ENCODE data around the gene PFKL. TPM values are rescaled to one million over a fixed set of nuclear protein-coding genes. Genes with fewer than 3 reads are reported as not detected.

The PFKL gene
- total RNA-seq, 5 donors from 2014 or later (not counting 1 experiment from before 2014, with no cell fraction given): 125 to 200 (median 162) TPM

GRCh38 chr21:44290327-44291077 lies 9.4 kb upstream of the PFKL start:
- Histone ChIP-seq H3K4me1 (ENCODE audit: control insufficient read depth in 1 of 2, extremely low read depth in 1 of 2, insufficient read depth in 2 of 2, low read length in 2 of 2) (peaks cover 3 to 39% of the 10 kb centered on the region in 2 experiments), H3K4me3 (ENCODE audit: control insufficient read depth in 1 of 2, extremely low read depth in 1 of 2, low read length in 1 of 2) (no peak overlapping the region), H3K27me3 (replicated peaks in 1 of 2; ENCODE audit: control insufficient read depth in 2 of 2, extremely low read depth in 1 of 2, insufficient read depth in 2 of 2, low read length in 1 of 2) (peaks cover 0 to 33% of the 10 kb centered on the region in 2 experiments), H3K27ac (ENCODE audit: low read length) (no peak overlapping the region), H3K9me3 (no peaks in the 10 kb centered on the region), H3K36me3 (ENCODE audit: control insufficient read depth in 2 of 2, extremely low read depth in 1 of 2, insufficient read depth in 1 of 2, low read length in 1 of 2) (no peaks in the 10 kb centered on the region)
- POLR2A ChIA-PET: no interaction called here
- no peaks in the 10 kb centered on the region for H3K9me3 Mint-ChIP-seq
- H3K36me3 Mint-ChIP-seq: no peaks in the 10 kb centered on the region
- peak overlapping the region in 1 of 2 donors; percentile 36 for H3K27ac Mint-ChIP-seq
- 85% methylated on average over 15 of the region's 16 CpGs for WGBS (ENCODE audit: insufficient coverage)
- peak overlapping the region in 1 of 3 donors; percentile 47 for H3K4me3 Mint-ChIP-seq
- peaks cover 10 to 21% (median 12%) of the 10 kb centered on the region in 3 donors for H3K4me1 Mint-ChIP-seq
- DNase-seq (no peak), ATAC-seq (replicated peaks in 1 of 4) (no peak)
- CTCF ChIA-PET: interaction anchor here in 1 of 2 donors (0.7 kb wide), 1 partner anchor 289 kb away, joined by 4 read pairs; no protein-coding TSS in a partner anchor
- H3K27me3 Mint-ChIP-seq: peaks cover 0 to 8% of the 10 kb centered on the region in 2 donors

- no peak overlapping the region for H3K4me3 ChIP-seq (ENCODE audit: control insufficient read depth in 1 of 2, extremely low read depth in 1 of 2, low read length in 1 of 2)
- H3K36me3 Mint-ChIP-seq: no peaks in the 10 kb centered on the region
- H3K27me3 ChIP-seq (replicated peaks in 1 of 2; ENCODE audit: control insufficient read depth in 2 of 2, extremely low read depth in 1 of 2, insufficient read depth in 2 of 2, low read length in 1 of 2): peaks cover 0 to 30% of the 10 kb centered on the region in 2 experiments
- no peak for ATAC-seq (replicated peaks in 1 of 4)
- H3K9me3 Mint-ChIP-seq: no peaks in the 10 kb centered on the region
- peak overlapping the region in 1 of 3 donors; percentile 47 for H3K4me3 Mint-ChIP-seq
- H3K27ac Mint-ChIP-seq: no peak overlapping the region
- H3K27ac ChIP-seq (ENCODE audit: low read length): no peak overlapping the region
- ChIA-PET POLR2A (no interaction called here), CTCF (no interaction called here)
- no peak for DNase-seq
- H3K9me3 ChIP-seq: no peaks in the 10 kb centered on the region
- WGBS (ENCODE audit: insufficient coverage): 81% methylated on average over 24 of the region's 33 CpGs
- peaks cover 3 to 47% of the 10 kb centered on the region in 2 experiments for H3K4me1 ChIP-seq (ENCODE audit: control insufficient read depth in 1 of 2, extremely low read depth in 1 of 2, insufficient read depth in 2 of 2, low read length in 2 of 2)
- H3K4me1 Mint-ChIP-seq: peaks cover 12 to 23% (median 14%) of the 10 kb centered on the region in 3 donors
- no peaks in the 10 kb centered on the region for H3K36me3 ChIP-seq (ENCODE audit: control insufficient read depth in 2 of 2, extremely low read depth in 1 of 2, insufficient read depth in 1 of 2, low read length in 1 of 2)
- H3K27me3 Mint-ChIP-seq: peaks cover 0 to 8% of the 10 kb centered on the region in 2 donors
Observed at GRCh38 chr21:44291078-44291935, 8.5 kb upstream of the PFKL start.

- peak overlapping the region in 1 of 3 donors; percentile 12 for H3K4me3 Mint-ChIP-seq
- H3K36me3 Mint-ChIP-seq: no peaks in the 10 kb centered on the region
- no peak for DNase-seq
- ChIA-PET POLR2A (no interaction called here), CTCF (no interaction called here)
- Histone ChIP-seq H3K4me1 (ENCODE audit: control insufficient read depth in 1 of 2, extremely low read depth in 1 of 2, insufficient read depth in 2 of 2, low read length in 2 of 2) (peaks cover 3 to 52% of the 10 kb centered on the region in 2 experiments), H3K9me3 (no peaks in the 10 kb centered on the region), H3K36me3 (ENCODE audit: control insufficient read depth in 2 of 2, extremely low read depth in 1 of 2, insufficient read depth in 1 of 2, low read length in 1 of 2) (no peaks in the 10 kb centered on the region), H3K27ac (ENCODE audit: low read length) (no peak overlapping the region), H3K27me3 (replicated peaks in 1 of 2; ENCODE audit: control insufficient read depth in 2 of 2, extremely low read depth in 1 of 2, insufficient read depth in 2 of 2, low read length in 1 of 2) (peaks cover 0 to 22% of the 10 kb centered on the region in 2 experiments), H3K4me3 (ENCODE audit: control insufficient read depth in 1 of 2, extremely low read depth in 1 of 2, low read length in 1 of 2) (peak overlapping the region in 1 of 2 donors; percentile 6)
- ATAC-seq (replicated peaks in 1 of 4): no peak
- H3K27me3 Mint-ChIP-seq: peaks cover 0 to 8% of the 10 kb centered on the region in 2 donors
- 80% methylated on average over 17 of the region's 25 CpGs for WGBS (ENCODE audit: insufficient coverage)
- H3K4me1 Mint-ChIP-seq: peaks cover 12 to 23% (median 14%) of the 10 kb centered on the region in 3 donors
- no peak overlapping the region for H3K27ac Mint-ChIP-seq
- H3K9me3 Mint-ChIP-seq: no peaks in the 10 kb centered on the region
Observed at GRCh38 chr21:44291936-44292811, 7.7 kb upstream of the PFKL start.

GRCh38 chr21:44292812-44293195 lies 7.0 kb upstream of the PFKL start:
- no peak overlapping the region for H3K27ac Mint-ChIP-seq

GRCh38 chr21:44293551-44294231 lies 6.2 kb upstream of the PFKL start:
- ChIA-PET POLR2A (no interaction called here), CTCF (no interaction called here)
- no peaks in the 10 kb centered on the region for H3K36me3 ChIP-seq (ENCODE audit: control insufficient read depth in 2 of 2, extremely low read depth in 1 of 2, insufficient read depth in 1 of 2, low read length in 1 of 2)
- DNase-seq (peak in 28 of 35 experiments; percentile 17 to 56 (median 34)), ATAC-seq (replicated peaks in 1 of 4) (peak; percentile 41 to 60 (median 53))
- H3K4me1 Mint-ChIP-seq: peaks cover 26 to 36% (median 29%) of the 10 kb centered on the region in 3 donors
- no peaks in the 10 kb centered on the region for H3K9me3 Mint-ChIP-seq
- peaks cover 5 to 63% of the 10 kb centered on the region in 2 experiments for H3K4me1 ChIP-seq (ENCODE audit: control insufficient read depth in 1 of 2, extremely low read depth in 1 of 2, insufficient read depth in 2 of 2, low read length in 2 of 2)
- H3K27ac ChIP-seq (ENCODE audit: low read length): no peak overlapping the region
- peaks cover 0 to 3% of the 10 kb centered on the region in 2 donors for H3K27me3 Mint-ChIP-seq
- peaks cover 0 to 8% of the 10 kb centered on the region in 2 experiments for H3K27me3 ChIP-seq (replicated peaks in 1 of 2; ENCODE audit: control insufficient read depth in 2 of 2, extremely low read depth in 1 of 2, insufficient read depth in 2 of 2, low read length in 1 of 2)
- WGBS (ENCODE audit: insufficient coverage): 47% methylated on average over 26 of the region's 33 CpGs
- peak overlapping the region in 1 of 3 donors; percentile 49 for H3K4me3 Mint-ChIP-seq
- H3K36me3 Mint-ChIP-seq: no peaks in the 10 kb centered on the region
- H3K9me3 ChIP-seq: no peaks in the 10 kb centered on the region
- H3K4me3 ChIP-seq (ENCODE audit: control insufficient read depth in 1 of 2, extremely low read depth in 1 of 2, low read length in 1 of 2): peak overlapping the region in 1 of 2 donors; percentile 15
- no peak overlapping the region for H3K27ac Mint-ChIP-seq

More at GRCh38 chr21:44292812-44293195, 7.0 kb upstream of the PFKL start:
- Mint-ChIP-seq H3K36me3 (no peaks in the 10 kb centered on the region), H3K4me3 (peak overlapping the region in 1 of 3 donors; percentile 49), H3K9me3 (no peaks in the 10 kb centered on the region), H3K27me3 (peaks cover 0 to 8% of the 10 kb centered on the region in 2 donors), H3K4me1 (peaks cover 17 to 28% (median 20%) of the 10 kb centered on the region in 3 donors)
- POLR2A ChIA-PET: no interaction called here
- H3K4me1 ChIP-seq (ENCODE audit: control insufficient read depth in 1 of 2, extremely low read depth in 1 of 2, insufficient read depth in 2 of 2, low read length in 2 of 2): peaks cover 3 to 58% of the 10 kb centered on the region in 2 experiments
- ATAC-seq (replicated peaks in 1 of 4) (no peak), DNase-seq (no peak)
- H3K9me3 ChIP-seq: no peaks in the 10 kb centered on the region
- peak overlapping the region in 1 of 2 donors; percentile 9 for H3K4me3 ChIP-seq (ENCODE audit: control insufficient read depth in 1 of 2, extremely low read depth in 1 of 2, low read length in 1 of 2)
- H3K27me3 ChIP-seq (replicated peaks in 1 of 2; ENCODE audit: control insufficient read depth in 2 of 2, extremely low read depth in 1 of 2, insufficient read depth in 2 of 2, low read length in 1 of 2): peaks cover 0 to 15% of the 10 kb centered on the region in 2 experiments
- CTCF ChIA-PET: no interaction called here
- H3K36me3 ChIP-seq (ENCODE audit: control insufficient read depth in 2 of 2, extremely low read depth in 1 of 2, insufficient read depth in 1 of 2, low read length in 1 of 2): no peaks in the 10 kb centered on the region
- 92% methylated on average over 8 of the region's 15 CpGs for WGBS (ENCODE audit: insufficient coverage)
- no peak overlapping the region for H3K27ac ChIP-seq (ENCODE audit: low read length)
